IPS-11a (cell line): ENCODE results near the gene BRD1.

Experiments used
- H3K4me3 ChIP-seq: one replicate; pipeline ENCODE4 v1.5.1; 2013; ENCODE audit warnings: low read depth, low read length, control low read depth

BRD1 gene

DNA sequence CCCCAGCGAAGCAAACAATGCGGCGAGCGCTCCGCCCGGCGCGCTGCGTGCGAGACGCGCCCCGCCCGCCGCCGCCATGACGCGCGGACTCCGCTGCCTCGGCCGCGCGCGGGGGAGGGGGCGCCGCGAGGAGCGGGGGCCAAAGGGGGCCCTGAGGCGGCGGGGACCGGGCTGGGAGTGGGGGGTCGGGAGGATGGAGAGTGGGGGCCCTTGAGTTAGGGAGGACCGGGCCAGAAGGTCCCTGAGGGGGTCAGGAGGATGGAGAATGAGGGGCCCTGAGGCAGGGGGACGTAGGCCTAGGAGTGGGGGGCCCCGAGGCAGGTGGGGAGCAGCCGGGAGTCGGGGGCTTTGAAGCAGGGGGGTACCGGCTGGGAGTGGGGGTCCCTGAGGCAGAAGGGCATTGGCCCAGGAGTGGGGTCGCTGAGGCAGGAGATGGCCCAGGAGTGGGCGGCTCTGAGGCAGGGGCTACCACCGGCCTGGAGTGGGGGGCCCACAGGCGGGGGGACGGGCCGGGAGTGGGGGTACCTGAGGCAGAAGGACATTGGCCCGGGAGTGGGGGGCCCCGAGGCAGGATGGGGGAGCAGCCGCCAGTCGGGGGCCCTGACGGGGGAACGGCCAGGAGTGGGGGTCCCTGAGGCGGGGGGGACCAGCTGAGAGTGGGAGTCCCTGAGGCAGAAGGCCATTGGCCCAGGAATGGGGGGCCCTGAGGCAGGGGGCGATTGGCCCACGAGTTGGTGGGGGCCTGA is at the start of gene BRD1:
BRD1 (minus strand) TSS at position 21 of the 746 bp plus-strand sequence. CDS start 3,556 bp downstream, outside the sequence.
- peak within 1 kb of the TSS; percentile 53 for H3K4me3 ChIP-seq

DNA sequence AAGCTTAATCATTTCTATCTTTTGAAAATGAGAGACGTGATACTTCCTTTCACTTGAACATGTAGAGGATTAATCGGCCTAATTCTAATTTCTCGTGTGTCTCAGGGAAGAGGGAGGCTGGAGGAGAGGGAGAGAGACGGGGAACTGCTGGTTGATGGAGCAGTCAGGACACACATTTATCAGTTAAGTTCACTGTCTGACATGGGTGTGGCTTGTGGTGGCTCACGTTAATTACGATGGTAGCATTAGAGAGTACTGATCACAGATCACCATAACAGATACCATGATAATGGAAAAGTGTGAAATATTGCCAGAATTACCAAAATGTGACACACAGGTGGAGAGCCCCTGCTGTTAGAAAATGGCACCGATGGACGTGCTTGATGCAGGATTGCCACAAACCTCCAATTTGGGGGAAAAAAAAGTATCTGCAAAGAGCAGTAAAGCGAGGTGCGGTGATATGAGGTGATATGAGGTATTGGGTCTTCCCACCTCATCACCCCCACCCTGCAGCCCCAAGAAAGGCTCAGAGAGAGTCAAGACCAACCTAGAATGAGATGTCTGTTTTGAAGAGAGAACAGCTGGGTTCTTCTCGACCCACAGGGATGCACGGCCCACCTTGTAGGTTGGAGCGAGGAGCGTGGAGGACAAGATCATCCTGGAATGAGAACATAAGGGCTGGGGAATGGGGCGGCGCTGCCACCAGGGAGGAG is 45.7 kb upstream of the BRD1 start:
- no peak overlapping the region for H3K4me3 ChIP-seq

DNA sequence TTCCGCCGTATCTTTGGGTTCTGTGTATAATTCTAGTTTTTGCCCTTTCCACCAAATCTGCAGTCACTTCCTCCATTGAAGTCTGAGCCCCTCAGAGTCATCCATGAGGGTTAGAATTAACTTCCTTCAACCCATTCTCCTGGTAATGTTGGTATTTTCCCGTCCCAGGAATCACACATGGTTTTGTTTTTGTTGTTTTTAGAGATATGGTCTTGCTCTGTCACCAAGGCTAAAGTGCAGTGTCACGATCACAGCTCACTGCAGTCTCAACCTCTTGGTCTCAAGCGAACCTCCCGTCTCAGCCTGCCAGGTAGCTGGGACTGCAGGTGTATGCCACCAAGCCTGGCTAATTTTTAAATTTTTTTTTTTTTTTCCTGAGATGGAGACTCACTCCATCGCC is 44.7 kb upstream of the BRD1 start:
- H3K4me3 ChIP-seq: no peak overlapping the region

DNA sequence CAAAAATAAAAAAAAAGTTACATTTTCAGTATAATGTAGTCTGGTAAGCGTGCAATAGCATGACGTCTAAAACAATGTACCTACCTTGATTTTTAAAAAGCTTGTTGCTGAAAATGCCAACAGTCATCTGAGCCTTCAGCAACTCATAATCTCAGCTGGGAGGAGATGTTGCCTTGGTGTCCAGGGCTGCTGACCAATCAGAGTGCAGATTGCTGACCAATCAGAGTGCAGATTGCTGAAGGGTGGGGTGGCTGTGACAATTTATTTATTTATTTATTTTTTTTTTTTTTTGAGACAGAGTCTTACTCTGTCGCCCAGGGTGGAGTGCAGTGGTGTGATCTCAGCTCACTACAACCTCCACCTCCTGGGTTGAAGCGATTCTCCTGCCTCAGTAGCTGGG is 43.8 kb upstream of the BRD1 start:
- H3K4me3 ChIP-seq: no peak overlapping the region

DNA sequence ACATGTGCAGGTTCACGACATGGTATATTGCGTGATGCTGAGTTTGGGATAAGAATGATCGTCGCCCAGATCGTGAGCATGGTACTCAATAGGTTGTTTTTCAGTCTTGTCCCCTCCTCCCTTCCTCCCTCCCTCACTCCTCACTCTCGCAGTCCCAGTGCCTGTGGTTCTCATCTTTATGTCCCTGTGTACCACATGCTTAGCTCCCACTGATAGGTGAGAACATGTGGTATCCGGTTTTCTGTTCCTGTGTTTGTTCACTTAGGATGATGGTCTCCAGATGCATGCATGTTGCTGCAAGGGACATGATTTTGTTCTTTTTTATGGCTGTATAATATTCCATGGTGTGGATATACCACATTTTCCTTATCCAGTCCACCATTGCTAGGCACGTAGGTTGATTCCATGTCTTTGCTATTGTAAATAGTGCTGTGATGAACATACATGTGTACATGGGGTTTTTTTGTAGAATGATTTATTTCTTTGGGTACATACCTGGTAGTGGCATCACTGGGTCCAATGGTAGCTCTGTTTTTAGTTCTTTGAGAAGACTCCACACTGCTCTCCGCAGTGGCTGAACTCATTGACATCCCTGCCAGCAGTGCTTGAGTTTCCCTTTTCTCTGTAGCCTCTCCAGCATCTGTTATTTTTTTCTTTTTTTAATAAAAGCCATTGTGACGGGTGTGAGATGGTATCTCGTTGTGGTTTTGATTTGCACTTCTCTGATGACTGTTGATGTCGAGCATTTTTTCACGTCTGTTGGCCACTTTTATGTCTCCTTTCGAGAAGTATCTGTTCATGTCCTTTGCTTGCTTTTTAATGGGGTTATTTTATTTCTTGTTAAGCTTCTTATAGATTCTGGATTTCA is 42.4 kb upstream of the BRD1 start:
- H3K4me3 ChIP-seq: no peak overlapping the region

DNA sequence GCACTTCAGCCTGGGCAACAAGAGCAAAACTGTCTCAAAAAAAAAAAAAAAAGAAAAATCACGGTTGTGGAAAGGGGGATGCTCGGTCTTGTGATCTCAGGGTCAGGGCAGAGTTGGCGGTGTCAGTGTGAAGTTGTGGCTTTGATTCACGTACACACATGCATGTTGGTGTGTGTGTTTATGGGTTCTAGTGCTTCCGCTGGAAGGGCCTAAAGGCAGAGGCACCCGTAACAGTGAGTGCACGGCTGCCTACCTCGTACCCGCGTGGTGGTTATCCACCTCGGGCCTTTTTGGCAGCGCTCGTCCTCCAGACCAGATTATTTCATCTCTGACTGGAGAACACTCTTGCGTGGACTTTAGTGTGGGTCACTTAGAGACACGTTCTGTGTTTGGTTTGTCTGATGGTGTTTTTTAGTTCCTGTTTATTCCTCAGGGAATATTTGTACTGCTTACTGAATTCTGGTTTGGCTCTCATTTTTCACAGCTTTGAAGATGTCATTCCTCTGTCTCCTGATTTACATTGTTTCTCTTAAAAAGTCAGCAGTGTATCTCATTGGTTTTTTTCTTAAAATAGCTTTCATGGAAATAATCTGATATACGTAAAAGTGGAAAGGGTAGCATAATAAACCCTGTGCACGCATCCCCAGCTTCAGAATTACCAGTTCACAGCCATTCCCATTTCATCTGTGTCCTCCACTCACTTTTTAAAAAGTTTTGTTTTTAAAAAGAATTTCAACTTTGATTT is 41.6 kb upstream of the BRD1 start:
- no peak overlapping the region for H3K4me3 ChIP-seq

DNA sequence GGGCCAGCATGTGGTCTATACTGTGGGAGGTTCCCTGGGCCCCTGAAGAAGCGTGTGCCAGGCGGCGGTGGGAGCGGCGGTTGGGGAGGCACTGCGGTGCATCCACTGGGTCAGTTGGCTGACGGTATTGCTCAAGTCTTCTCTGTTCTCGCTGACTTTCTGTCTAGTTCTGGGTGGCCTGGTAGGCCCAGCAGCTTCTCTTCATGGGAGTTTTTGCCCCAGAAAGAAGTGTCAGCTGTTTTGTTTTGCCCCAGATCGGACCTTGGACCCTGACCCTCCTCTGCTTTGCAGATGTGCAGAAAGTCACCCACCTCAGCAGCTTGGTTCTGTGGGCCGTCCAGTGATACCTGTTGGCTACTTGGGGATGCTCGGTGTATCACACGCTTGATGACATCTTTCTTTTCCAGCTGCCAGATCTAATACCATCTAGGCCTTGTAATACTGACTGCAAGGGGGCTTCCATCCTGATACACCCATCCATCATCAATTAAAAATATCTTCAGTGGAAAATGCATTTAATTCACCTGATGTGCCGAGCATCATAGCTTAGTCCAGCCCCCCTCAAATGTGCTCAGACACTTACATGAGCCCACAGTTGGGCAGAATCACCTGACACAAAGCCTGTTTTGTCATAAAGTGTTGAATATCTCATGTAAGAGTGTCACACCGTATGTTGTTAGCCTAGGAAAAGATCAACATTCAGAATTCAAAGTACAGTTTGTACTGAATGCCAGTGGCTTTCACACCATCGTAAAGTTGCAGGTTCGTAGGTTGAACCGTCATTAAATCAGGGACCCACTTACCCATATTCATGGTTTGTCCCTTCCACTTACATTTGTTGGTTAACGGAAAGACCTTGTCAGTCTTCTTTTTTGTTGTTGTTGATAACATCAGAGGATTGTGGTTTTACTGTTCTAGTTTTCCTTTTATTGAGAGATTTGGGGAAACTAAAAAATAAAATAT is 39.9 kb upstream of the BRD1 start:
- H3K4me3 ChIP-seq: no peak overlapping the region

DNA sequence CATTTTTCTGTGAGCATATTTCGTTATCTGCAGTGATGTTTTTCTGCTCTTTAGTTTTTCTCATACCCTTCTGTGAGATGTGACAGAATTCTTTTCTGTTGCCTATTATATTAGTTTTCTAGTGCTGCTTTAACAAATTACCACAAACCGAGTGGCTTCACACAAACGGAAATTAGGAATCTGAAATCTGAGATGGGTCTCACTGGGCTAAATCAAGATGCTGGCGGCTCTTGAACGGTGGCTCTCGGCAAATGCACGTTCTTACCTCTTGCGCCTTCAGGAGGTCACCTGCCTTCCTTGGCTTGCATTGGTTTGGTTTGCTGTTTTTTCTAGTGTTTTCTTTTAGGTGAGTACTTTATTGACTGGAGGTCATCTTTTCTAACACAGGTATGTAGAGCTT is 39.0 kb upstream of the BRD1 start:
- H3K4me3 ChIP-seq: no peak overlapping the region

DNA sequence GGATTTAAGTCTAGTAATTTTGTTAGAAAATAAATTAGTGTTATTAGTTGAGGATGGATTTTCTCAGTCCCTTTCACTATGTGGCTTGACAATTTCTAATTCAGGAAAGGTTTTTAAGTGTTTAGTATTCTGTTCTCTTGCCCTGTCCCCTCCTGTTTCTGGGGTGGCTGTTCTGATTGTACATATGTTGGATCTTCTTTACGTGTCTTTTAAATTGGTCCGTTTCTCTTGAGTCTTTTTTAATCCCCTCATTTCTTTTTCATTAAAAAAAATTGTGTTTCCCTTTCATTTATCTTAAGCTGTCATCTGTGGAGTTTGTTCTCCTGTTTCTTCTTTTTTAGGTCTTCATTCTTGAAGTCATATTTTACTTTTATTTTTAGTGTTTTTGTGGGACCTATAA is 38.5 kb upstream of the BRD1 start:
- H3K4me3 ChIP-seq: no peak overlapping the region

DNA sequence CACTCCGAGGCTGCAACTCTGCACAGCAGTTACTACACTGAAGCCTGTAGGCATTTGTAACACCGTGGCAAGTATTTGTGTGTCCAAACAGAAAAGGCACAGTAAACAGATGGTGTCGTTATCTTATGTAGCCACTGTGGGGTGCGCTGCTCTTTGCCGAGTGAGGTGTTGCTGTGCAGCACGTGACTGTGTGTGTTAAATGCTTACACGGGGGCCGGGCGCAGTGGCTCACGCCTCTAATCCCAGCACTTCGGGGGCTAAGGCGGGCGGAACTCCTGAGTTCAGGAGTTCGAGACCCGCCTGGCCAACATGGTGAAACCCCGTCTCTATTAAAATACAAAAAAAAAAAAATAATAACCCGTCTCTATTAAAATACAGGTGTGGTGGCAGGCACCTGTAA is 37.5 kb upstream of the BRD1 start:
- no peak overlapping the region for H3K4me3 ChIP-seq

DNA sequence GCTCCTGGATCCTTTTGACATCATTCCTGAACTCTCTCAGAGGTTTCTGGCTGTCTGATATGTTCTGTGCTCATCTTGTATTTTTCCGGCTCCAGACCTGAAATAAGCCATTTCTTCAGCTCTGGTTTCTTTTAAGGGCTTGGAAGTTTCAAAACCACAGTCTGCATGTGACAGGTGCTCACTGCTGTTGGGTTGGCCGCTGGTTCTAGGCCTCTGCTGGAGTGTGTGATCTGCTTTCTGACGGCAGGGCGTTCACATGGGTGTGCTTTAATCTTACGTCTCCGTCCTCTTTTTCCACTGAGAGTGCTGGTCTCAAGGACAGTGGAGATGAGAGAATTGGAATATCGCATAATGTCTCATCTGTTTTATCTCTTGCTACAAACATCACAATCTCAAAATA is 36.3 kb upstream of the BRD1 start:
- H3K4me3 ChIP-seq: no peak overlapping the region

DNA sequence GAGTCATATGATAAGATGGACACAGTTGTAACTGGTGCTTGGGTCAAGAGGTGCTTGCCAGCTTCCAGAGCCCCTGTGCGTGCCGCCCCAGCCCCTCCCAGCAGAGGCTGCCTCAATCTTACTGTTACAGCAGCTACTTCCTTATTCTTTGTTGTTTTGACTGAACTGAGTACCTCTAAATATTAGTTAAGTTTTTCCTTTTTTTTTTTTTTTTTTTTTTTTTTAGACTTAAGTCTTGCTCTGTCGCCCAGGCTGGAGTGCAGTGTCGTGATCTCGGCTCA is 34.8 kb upstream of the BRD1 start:
- H3K4me3 ChIP-seq: no peak overlapping the region

DNA sequence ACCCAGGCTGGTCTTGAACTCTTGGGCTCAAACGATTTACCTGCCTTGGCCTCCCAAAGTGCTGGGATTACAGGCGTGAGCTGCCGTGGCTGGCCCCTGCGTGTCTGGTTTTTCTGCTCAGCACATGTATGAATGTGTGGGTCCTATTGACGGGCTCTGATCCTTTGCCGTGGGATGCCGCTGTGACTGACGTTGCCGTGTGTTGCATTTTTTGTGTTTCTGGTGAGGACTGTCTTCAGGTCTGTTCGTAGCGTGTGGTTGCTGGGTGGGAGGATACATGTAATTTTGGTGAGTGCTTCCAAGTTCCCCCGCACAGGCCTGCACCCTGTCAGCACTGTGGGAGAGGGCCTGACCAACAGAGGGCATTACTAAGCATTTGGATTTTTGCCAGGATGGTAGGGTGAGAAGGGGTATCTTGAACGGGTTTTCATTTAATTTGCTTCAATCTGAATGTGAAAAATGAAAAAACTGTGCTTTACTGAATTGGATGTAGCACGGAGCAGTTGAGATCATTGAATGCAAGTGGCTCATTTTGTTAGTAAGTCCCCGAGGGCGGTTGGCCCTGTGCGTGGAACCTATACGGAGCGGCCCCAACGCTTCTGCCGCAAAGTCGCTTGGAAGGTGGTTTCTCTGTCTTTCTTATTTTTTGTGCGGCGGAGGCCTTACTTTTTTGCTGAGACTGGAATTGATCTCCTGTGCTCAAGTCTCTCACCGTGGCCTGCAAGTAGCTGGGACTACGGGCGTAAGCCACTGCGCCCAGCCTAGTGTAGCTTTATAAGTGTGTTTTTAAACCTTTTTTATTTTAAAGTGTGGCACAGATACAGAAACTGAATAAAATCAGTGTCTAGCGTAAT is 34.2 kb upstream of the BRD1 start:
- H3K4me3 ChIP-seq: no peak overlapping the region

DNA sequence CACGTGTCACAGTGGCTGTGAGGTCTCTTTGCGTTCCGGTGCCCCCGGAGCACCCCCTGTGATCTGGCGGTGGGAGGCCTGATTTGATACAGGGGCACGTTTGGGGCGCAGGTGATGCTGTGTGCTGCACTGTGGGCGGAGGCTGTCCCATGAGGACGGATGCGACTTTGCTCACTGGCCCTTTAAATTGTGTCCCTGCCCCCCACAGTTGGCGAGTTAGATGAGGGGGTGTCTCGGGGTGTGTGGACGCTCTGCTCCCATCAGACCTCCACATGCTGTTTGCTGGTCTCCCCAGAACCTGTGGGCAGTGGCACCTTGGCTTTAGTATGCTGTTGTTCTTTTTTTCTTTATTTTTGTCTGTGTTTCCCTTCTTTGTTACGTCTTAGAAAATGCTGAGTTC is 31.2 kb upstream of the BRD1 start:
- no peak overlapping the region for H3K4me3 ChIP-seq

DNA sequence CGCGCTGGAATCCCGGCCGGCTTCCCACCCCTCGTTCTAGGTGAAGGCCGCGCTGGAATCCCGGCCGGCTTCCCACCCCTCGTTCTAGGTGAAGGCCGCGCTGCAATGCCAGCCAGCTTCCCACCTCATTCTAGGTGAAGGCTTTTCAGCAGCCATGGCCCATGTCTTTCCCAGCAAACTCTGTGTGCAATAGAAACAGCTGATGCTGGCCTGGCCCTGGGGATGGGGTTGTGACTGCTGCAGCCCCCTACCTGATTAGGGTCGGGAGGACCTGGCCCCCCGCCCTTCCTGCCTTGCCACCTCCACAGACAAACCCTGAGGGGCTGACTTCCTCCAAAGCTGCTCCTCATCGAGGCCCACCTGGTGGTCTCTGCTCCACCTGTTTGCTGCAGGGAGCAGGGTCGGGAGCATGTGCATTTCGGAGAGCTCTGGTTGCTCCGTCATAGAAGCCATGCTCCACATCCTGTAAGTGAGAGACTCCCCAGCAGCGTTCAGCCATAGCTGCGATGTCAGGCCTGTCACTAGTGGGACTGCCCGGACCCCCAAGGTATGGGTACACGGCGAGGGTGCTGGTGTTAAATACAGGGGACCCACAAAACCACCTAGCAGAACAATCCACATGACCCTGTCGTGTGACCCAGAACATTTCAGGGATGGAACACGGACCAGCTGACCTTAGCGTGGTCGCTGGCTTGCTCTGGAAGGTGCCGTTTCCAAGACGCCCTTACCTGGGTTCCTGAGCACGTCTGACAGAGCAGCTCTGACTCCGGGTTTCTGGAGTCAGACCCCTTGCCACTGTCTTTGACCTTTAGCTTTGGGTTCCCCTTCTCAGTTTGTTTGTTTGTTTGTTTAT is 29.3 kb upstream of the BRD1 start:
- no peak overlapping the region for H3K4me3 ChIP-seq

DNA sequence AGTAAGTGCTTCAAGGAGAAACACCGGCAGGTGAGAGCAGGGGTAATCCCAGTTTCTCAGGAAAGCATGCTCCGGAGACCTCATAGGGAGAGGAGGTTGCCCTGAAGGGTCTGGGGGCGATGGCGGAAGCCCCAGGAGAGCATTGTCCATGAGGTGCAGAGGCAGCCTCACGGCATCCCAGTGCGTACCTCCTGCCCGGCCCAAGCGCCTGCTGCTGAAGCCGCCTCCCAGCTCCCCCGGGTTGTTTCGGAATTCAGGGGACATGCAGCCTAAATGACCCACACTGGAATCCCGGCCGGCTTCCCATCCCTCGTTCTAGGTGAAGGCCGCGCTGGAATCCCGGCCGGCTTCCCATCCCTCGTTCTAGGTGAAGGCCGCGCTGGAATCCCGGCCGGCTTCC is 28.7 kb upstream of the BRD1 start:
- no peak overlapping the region for H3K4me3 ChIP-seq

DNA sequence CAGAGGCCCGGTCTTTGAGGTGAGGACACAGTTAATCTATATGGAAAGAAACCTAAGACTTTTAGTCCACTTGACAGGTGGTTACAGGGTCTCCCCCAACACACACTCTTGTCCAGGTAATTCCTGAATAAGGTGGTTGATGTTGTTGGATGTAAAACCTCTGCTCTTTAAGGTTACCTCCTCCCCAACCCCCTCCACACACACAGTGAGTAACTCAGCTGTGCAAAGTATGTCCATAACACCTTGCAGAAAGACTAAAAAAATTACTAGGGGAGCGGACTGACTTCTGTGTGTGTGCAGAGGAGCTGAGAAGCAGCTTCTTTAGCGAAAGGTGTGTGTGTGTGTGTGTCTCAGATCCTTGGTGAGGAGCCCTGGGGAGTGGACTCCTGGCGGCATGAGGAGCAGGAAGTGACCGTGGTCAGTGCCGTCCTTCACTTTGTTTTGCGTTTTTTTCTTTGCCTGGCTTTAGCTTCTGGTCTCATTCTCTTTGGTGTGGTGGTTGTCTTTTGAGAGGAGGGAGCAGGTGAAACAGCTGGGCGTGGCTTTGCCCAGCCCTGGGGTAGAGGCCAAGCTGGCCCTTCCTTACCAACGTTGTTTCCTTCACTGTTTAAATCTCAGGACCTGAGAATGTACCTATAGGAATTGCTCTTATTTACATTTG is 27.7 kb upstream of the BRD1 start:
- H3K4me3 ChIP-seq: no peak overlapping the region
